ENCODE results near the gene GALNT9.
"Not testable (repeated sequence)": the region's sequence is repeated elsewhere in the genome, so short reads cannot be mapped to it uniquely, and the experiment has no call there.

GALNT9 gene

DNA sequence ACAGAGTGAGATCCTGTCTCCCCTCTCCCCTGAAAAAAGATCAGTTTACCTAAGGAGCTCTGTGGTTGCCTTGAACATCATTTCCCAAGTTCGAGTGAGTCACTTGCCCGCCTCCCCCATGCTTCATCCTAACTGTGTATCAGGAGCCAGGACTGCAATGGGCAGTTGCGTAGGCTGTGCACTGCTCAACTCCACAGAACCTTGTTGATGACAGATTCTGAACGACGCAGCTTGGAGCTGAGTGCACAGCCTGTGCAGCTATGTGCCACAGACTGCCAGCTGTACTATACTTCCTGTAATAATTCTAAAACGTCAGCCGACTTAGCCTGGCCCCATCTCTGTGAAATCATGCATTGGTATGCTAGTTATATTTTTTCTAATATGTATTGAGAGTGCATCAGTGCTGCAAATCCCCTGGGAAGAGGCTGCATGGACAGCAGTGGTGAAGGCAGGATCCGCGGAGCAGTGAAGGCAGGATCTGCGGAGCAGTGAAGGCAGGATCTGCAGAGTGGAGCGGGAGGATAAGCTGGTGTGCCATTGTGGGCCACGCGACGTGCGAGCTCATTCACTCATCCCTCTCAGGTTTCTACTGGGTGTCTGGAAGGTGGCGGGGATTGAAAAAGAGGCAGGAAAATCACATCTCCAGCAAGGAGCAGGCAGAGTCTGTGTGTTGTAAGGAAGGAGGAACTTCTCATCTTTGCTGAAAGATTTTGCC, 80.8 kb downstream of the GALNT9 start:
- no peak for DNase-seq (ENCODE audit: low read depth)

DNA sequence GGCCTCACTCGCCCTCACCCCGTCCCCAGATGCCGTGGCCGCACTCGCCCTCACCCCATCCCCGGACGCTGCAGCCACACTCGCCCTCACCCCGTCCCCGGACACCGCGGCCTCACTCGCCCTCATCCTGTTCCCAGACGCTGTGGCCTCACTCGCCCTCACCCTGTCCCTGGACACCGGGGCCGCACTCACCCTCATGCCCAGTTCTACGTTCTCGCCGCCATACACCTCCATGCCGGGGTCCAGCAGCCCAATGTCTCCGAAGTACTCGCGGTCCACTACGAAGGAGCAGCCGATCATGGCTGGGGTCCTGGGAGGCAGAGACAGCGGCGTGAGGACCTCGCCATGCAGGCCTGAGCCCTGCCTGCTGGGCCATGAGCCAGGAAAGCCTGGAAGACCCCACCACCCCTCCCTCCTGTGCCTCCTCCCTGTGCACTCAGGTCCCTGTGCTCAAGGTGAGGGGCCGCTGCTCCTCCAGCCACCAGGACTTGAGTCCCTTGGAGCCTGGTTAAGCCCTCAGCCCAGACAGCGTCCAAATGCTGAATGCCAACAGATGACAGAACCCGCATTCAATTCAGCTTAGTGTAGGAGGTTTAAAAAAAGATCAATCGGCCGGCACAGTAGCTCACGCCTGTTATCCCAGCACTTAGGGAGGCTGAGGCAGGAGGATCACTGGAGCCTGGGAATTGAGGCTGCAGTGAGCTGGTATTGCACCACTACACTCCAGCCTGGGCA, 81.5 kb downstream of the GALNT9 start:
- DNase-seq (ENCODE audit: low read depth) = no peak

DNA sequence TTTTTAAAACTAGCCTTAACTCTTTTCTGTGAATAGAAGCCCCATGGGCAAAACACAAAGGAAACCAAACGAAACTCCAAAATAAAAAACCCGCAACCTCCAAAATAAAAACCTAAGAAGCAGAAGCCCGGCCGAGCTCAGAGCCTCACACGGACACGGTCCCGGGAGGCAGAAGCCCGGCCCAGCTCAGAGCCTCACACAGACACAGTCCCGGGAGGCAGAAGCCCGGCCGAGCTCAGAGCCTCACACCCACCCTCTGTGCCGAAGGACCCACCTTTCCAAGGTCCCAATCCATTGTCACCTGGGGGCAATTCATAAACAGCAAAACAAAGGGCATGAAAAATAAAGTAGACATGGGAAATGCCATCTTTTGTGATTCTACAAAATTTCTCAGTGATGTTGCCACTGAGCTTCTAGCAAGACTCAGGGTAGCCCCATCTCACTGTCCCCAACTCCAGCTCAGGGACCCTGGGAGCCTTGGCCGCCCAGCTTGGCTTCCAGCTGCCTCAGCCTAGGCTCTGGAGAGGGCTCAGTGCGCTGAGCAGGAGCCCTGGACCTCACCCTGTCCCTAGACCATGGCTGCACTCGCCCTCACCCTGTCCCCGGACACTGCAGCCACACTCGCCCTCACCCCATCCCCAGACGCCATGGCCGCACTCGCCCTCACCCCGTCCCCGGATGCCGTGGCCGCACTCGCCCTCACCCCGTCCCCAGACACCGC, 82.2 kb downstream of the GALNT9 start:
- no peak for DNase-seq (ENCODE audit: low read depth)

DNA sequence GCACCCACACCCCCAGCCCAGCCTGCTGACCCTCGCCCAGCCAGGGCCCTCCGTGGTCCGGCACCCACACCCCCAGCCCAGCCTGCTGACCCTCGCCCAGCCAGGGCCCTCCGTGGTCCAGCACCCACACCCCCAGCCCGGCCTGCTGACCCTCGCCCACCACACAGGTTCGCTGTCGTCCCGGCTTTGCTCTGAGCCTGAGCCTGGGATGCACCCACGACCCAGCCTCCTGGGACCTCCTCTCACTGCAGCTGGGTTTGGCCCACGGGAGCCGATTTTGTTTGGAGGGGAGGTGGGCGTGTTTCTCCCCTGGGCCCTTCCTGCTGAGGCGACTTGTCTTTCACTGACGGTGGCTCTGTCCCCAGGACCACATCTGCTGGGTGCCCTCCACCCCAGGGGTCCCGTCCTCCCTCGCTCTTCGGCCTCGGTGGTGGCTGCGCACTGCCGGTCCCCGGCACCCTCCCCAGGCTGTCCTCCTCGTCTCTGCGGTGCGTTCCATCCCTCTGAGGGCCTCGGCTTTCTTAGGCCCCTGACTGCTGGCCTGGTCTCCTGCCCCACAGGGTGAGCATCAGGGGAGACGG, 83.8 kb downstream of the GALNT9 start:
- no peak for DNase-seq (ENCODE audit: low read depth)

DNA sequence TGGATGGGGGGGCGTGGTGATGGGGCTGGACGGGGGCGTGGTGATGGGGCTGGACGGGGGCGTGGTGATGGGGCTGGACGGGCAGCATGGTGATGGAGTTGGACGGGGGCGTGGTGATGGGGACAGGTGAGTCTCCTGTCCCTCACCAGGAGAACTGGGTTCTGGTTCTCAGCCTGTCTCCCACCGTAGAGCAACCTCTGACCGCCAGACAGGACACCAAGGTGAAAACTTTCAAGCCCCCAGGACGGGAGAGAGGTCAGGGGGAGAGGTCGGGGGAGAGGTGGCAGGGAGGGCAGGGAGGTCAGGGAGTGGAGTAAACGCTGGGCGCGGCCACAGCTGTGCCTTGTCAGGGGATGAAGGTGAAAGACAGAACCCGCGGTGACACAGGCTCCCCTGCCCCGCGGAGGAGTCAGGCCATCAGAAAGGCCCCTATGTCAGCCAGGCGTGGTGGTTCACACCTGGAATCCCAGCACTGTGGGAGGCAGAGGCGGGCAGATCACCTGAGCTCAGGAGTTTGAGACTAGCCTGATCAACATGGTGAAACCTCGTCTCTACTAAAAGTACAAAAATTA, 84.6 kb downstream of the GALNT9 start:
- no peak for DNase-seq (ENCODE audit: low read depth)

DNA sequence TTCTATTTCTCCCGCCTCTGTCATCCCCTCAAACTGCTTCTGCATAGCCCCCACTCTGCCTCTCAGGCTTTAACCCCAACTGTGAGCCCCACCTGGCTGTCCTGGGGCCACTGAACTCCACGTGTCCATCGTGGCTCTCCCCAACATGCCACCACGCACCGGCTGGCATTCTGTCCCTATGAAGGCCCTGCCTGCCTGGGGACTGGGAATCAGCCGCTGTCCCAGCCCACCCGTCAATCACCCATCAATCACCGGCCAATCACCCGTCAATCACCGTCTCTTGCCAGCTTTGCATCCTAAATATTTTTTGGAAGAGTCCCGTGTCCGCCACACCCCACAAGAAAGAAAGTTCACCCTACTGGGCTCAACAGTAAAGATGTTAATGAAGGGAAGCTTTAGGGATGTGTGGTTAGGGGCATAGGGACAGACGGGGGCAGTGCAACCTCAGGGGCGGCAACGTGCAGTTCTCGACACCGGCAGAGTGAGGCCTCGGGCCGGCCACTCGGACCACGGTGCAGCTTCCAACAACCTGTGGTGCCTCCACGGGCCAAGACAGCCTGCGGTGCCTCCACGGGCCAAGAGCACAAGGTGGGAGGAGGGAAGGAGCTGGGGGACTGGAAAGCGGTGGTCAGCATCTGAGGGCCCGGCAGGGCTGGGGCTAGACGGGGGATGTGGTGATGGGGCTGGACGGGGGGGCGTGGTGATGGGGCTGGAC, 85.6 kb downstream of the GALNT9 start:
- DNase-seq (ENCODE audit: low read depth) = no peak

DNA sequence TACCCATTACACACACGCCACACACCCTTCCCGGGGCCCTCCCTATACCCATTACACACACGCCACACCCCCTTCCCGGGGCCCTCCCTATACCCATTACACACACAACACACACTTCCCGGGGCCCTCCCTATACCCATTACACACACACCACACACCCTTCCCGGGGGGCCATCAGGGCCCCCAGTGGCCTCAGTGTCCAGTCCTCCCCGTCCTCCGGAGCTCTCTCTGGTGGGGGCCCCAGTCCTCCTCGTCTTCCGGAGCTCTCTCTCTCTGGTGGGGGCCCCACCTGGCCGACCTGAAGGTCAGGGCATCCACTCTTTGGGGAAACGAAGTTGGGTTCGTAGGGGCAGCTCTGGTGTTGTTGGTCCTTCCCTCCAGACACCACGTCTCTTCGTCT, 86.2 kb downstream of the GALNT9 start:
- not testable (repeated sequence) for DNase-seq (ENCODE audit: low read depth)

DNA sequence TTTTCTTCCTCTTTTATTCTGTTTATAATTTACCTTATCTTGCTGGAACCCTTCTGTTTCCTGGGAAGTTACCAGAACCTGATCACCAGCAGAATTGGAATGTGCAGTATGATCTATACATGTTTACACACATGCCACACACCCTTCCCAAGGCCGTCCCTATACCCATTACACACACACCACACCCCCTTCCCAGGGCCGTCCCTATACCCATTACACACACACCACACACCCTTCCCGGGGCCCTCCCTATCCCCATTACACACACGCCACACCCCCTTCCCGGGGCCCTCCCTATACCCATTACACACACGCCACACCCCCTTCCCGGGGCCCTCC, 88.8 kb downstream of the GALNT9 start:
- DNase-seq (ENCODE audit: low read depth) = not testable (repeated sequence)

DNA sequence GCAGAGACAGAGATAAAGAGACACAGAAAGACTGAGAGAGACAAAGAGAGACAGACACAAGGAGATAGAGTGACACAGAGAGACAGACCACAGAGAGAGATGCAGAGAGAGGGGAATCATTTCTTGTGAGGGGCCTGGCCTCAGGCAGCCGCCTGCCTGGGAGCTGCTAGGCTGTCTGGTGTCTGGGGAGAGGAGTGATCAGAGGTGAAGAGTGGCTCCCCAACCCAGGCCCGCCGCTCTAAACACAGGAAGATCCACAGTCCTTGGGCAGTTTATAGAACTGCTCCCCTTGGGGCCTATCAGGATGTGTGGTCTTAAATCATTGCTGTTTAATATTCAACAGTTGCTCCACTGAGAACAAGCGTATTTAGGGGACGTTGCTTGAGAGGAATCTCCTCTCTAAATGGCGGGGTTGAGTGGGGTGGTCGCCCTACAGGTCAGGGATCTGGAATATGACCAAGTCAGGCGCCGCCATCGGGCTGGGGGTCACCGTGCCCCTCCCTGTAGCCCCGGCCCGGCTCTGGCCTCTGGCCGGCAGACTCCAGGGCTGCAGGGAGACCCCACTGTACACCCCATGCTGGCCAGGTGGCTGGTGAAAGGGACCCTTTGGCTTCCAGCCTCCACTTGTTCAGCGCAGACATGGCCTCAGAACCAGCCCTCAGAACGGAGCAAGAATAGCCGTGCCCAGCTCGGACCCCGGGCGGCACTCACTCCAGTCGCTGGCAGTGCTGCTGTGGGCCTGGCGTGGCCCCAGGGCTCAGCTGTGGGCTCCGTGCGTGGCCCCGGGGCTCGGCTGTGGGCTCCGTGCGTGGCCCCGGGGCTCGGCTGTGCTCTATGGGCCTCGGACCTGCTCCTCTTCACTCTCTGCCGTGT, 89.4 kb downstream of the GALNT9 start:
- DNase-seq (ENCODE audit: low read depth) = no peak

DNA sequence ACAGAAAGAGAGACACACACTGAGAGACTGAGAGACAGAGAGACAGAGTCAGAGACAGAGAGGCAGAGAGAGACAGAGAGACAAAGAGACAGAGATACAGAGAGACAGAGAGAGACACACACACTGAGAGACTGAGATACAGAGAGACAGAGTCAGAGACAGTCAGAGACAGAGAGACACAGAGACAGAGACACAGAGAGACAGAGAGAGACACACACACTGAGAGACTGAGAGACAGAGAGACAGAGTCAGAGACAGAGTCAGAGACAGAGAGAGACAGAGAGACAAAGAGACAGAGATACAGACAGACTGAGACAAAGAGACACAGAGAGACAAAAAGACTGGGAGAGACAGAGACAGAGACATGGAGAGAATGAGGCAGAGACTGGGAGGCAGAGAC, 90.0 kb downstream of the GALNT9 start:
- DNase-seq (ENCODE audit: low read depth) = no peak

DNA sequence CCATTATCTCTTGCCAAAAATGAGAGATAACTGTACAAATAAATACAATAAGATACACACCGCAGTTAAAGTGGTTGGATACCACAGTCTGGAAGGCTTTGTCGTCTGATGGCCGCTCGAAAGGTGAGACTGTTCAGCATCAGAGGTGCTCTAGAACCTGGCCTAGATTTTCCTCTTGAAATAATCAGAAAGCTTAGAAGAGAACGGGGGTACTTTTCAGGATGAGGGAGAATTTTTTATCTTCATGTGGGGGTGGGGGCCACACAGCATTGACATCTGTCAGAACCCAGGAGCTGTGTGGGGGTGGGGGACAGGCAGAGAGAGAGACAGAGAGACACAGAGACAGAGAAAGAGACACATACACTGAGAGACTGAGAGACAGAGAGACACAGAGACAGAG, 90.5 kb downstream of the GALNT9 start:
- no peak for DNase-seq (ENCODE audit: low read depth)

DNA sequence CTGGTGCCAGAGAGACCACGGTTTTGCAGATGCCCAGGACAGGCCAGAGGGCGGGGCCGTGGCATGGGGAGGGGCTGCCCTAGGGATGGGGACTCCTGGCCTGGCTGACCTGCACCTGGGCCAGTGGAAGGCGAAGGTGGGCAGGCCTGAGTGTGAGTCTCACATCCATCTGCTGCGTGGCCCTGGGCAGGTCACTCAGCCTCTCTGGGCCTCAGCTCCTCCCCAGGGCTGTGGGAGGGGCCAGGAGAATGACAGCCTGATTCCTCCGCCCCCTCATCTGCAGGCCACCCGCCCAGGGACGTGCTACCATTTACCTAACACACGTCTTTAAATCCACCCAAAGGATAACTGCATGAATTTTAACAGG, 90.9 kb downstream of the GALNT9 start:
- DNase-seq (ENCODE audit: low read depth) = no peak

DNA sequence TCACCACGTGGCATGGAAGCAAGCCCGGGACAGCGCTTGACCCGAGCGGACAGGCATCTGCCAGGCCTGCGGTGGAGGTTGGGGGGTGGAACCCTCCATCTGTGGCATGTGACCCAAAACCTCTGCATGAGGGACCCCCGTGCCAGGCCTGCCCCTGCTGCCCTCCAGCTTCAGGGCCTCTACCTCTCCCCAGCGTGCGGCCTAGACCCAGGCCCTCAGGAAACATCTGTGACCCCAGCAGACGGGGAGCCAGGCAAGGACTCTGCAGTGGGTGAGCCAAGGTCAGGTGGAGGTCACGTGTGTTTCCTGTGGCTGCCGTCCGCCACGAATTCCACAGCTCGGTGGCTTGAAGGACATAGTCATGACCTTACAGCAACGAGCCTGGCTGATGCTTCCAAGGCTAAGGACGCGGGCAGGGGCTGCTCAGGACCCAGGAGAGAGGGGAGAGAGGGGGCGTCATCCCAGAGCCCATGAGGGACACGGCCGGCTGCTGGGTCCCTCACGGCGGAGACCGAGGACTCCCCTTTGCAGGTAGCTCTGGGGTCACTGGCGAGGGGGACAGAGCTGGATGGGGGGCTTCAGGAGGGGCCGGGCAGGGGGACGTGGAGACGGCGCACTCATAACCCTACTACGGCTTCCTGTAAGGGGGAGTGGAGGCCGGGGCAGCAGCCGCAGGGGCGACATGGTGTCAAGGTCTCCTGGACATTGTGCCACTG, 91.5 kb downstream of the GALNT9 start:
- no peak for DNase-seq (ENCODE audit: low read depth)

DNA sequence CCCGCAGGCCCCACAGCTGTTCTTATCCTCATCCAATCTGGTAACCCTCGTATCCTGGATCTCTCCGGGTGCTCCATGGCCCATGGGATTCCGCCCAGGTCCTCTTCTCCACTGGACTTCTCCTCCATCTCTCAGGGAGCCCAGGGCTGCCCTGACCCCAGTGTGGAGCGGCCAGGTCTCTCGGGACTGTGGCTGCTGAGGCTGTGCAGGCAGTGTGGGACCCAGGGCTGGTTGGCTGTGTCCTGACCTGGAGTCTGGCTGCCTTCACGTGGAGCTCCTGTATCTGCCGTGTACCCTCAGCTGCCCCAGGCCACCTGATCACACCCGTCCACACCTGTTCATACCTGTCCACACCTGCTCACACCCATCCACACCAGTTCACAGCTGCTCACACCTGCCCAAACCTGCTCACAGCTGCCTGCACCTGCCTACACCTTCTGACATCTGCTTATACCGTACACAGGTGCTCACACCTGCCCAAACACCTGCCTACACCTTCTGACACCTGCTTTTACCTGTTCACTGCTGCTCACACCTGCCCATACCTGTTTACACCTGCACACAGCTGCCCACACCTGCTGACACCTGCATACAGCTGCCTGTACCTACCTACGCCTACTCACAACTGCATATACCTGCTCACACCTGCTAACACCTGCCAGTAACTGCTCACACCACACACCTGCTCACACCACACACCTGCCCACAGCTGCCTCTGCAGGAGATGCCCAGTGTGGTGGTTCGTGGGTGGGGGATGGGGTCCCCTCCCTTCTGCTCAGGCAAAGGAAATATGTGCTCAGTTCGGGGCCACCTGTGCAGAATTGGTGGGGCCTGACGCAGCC, 92.2 kb downstream of the GALNT9 start:
- no peak for DNase-seq (ENCODE audit: low read depth)

DNA sequence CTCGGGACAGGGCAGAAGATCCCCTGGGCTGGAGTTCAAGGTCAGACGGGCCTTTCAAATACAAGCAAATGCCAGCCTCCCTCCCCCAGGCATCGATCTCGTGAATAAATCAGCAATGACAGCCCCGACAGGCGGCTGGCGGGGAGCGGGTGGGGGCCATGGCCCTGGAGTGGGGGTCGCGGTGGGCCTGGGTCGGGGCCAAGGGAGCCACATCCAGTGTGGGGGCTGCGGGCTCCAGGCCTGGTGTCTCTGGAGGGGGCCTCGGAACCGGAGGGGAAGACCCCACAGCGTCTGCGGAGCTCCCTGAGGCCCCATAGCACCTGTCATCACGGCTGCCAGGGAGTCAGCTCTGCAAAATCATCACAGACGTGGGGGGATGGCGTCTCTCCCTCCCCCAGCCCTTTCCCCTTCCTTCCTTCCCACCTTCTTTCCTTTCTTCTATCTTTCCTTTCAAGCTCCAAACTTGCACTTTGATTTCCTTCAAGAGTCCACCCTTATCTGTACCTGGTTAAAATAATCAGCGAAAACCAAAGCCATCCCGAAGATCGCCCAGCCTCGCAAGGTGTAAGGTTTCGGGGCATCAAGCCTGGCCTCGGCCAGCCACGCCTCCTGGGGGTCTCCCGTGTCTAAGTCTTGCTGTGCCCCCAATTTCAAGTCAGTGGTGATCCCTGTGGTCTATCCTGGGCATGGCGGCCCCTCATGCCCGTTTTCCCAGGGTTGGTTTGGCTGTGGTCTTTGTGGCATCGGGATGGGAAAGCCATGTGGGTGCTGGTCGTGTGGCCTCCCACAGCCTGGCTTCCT, 93.1 kb downstream of the GALNT9 start:
- DNase-seq (ENCODE audit: low read depth) = no peak

DNA sequence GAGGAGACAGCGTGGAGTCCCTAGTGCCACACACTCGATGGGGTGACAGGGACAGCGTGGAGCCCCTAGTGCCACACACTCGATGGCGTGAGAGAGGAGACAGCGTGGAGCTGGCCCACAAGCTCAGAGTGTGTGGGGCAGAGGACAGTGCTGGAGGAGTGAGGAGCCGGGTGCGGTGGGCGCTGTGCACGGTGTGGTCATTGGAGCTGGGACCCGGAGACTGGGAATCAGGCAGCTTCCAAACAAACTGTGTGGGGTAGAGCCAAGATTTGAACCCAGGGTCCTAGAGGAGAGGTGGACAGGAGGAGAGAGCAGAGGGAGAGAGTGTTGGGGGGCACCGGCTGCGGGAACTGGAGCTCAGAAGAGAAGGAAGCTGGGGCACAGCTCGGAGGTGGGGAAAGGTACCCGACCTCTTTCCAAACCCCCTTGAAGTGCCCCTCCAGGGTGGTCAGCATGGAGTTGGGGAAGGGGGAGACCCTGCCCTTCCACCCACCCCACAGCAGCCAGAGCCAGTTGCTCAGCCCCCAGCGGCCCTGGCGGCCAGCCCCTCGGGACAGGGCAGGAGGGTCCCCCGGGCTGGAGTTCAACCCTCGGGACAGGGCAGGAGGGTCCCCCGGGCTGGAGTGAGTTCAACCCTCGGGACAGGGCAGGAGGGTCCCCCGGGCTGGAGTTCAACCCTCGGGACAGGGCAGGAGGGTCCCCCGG, 94.1 kb downstream of the GALNT9 start:
- no peak for DNase-seq (ENCODE audit: low read depth)

DNA sequence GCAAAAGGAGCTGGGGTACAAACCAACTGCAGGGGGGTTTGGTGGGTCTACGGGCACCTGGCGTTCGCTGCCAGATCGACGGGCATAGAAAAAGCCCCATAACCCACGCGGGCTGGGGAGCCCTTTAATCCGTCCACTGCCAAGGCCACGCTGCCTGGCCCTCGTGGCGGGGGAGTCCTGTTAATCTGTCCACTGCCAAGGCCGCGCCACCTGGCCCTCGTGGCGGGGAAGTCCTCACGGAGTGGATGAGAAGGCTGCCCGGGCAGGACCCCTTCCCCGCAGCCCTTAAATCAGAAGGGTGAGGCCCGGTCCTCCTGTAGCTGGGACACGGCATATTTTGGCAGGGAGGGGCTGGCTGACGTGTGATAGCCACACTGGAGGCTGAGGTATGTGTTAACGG, 99.0 kb downstream of the GALNT9 start:
- DNase-seq (ENCODE audit: low read depth) = no peak

DNA sequence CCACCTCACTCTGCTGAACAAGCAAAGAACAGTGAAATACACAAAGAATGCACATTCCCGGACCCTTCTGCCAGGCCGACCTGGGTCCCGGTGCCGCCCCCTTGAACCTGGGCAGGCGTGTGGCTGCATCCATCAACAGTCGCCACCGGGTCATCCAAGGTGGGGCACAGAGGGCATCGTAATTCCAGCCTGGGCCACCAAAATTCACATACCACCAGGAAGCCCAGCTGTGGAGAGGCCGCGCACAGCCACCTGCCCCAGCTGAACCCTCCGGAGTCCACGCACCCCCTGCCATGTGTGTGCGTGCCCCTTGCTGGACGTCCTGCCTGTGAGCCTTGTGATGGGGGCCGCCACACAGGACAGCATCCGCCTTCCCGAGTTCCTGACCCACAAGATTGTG, 99.5 kb downstream of the GALNT9 start:
- no peak for DNase-seq (ENCODE audit: low read depth)
